ENCODE data around the gene HYI.
A peak's percentile ranks its signal among the peaks of the same experiment; 100 is the strongest.
"Not testable (repeated sequence)": the region's sequence is repeated elsewhere in the genome, so short reads cannot be mapped to it uniquely, and the experiment has no call there.

Gene HYI

GRCh38 chr1:43465505-43466067 is 11.9 kb upstream of the HYI start:
- no peak for DNase-seq (ENCODE audit: low spot score)

DNA sequence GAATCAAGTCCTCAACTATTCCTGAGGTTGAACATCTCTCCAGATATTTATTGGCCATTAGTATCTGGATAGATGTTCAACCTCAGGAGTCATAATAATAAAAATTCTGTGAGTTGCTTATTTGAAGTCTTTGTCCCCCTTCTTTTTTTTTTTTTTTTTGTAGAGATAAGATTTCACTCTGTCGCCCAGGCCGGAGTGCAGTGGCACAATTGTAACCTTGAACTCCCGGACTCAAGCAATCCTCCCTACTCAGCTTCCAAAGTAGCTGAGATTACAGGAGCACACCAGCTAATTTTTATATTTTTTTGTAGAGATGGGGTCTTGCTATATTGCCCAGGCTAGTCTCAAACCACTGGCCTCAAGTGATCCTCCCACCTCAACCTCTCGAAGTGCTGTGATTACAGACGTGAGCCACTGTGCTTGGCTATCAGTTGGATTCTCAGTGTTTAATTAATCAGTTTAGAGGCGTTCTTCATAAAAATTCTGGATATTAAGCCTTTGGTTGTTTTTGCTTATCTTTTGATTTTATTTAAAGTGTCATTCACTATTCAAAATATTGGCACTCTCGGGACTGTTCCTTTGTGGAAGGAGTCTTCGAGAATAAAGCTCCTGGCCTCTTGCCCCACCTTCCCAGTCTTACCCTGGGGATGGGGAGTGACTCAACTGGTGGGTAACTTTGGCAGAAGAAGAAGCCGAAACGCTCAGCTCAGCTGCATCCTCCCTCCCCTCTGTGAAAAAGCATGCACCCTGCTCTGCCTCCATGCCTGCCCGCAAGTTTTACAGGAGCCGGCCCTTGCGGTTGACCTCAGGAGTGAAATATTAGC is 11.2 kb upstream of the HYI start:
- no peak for DNase-seq (ENCODE audit: low spot score)

DNA sequence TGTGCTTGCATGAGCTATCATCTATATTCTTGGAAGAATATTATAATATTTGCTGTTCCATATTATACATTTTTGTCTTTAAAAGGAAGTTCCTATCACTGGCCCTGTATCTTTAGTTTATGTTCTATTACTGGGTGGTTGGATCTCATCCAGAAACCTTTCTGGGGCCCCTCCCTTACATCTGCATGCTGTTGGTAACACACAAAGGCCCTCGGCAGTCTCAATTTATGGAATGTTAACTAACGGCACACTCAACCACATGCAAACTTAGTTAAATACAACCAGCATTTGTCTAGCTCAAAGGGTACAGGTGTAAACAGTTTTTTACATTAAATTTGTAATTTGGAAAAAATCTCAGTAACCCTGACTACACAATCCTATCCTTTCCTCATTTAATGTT is 9.7 kb upstream of the HYI start:
- DNase-seq (ENCODE audit: low spot score), result no peak

GRCh38 chr1:43460988-43461693 is 7.4 kb upstream of the HYI start:
- no peak for DNase-seq (ENCODE audit: low spot score)

GRCh38 chr1:43458379-43458778 is 4.6 kb upstream of the HYI start:
- not testable (repeated sequence) for DNase-seq (ENCODE audit: low spot score)

DNA sequence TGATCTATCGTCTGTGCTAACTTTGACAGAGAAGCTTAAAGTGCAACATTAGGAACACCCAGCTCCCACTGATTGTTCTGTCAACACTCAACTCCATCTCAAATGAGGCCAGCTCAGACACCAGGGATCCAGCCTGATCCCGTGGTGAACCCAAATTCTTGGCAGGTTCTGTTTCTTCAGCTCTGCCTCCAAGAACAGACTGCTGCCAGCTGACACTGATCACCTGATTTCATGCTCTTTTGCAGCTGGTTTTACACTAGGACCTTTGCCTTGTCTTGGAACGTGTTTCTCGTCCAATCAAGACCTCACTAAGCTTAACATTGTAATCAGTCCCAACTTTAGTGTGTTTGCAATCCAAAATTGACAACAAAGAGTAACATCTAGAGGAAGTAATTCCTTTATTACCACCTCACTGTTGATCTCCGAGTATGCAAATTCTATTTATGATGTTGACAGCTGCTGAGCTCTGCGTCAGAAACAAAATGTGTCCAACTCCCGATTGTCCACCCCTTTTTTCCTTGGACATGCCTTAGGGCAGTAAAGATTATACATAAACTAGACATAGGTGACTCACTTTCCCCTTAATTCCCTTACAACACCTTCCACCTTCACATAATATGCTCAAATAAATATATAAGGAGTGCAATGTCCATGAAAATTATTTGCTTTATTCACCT is 1.6 kb upstream of the HYI start:
- no peak for DNase-seq (ENCODE audit: low spot score)

DNA sequence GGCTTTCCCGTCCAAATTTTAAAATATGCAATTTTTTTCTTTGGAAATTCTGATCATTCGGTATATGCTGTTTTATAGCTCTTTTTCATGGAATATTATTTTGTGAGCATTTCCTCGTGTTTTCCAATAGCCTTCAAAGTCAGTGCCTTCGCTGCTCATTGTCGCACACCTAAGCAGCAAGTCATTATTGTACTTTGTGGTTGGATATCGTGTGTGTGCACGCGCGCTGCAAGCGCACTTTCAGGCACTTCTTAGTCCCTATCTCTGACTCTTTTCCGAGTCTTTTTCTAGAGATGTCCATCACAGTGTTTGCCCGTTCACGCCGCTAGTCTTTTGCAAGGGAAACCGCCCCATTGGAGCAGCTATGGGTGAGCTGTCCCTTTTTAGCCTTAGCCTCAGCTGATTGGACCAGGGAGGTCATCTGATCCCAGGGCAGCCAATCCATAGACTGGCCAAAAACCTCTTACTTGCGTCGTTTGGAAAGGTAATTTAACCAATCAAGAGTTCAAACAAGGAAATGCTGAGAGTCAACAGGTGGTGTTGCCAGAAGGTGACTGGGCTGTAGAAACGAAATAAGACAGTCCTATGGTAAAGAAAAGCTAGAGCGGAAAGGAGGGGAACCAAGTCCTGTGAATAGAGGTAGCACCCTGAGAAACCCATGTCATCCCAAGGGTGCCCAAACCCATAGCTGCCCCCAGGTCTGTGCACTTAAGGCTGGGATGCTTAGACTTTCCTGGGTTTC is 710 bp upstream of the HYI start:
- peak; percentile 64 for DNase-seq (ENCODE audit: low spot score)

DNA sequence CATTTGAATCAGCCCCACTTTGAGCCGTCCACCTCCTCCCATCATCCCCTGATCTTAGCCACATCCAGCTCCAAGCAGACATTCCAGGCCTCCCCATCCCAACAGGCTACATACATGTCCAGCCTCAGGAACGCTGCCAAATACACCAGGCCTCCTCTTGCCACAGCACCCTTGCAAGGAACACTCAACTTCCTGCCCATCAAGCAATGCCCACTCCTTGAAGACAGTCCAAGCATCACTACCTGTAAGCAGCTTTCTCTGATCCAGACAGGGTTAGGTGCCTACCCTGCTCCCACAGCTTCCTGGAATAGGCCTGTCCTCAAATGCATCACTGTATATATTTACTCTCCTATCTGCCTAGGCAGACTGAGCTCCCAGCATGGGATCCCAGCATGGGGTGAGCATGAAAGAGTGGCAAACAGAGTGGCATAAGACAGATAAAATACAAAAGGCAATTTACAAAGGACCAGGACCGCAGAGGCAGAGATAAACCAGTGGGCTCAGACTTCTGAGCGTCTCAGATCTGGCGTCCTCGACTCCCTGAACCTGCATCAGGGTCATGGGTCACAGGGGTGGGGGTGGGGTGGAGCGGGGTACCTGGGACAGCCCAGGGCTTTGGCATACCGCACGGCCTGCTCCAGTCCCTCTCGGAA is 816 bp downstream of the HYI start:
- no peak for DNase-seq (ENCODE audit: low spot score)

DNA sequence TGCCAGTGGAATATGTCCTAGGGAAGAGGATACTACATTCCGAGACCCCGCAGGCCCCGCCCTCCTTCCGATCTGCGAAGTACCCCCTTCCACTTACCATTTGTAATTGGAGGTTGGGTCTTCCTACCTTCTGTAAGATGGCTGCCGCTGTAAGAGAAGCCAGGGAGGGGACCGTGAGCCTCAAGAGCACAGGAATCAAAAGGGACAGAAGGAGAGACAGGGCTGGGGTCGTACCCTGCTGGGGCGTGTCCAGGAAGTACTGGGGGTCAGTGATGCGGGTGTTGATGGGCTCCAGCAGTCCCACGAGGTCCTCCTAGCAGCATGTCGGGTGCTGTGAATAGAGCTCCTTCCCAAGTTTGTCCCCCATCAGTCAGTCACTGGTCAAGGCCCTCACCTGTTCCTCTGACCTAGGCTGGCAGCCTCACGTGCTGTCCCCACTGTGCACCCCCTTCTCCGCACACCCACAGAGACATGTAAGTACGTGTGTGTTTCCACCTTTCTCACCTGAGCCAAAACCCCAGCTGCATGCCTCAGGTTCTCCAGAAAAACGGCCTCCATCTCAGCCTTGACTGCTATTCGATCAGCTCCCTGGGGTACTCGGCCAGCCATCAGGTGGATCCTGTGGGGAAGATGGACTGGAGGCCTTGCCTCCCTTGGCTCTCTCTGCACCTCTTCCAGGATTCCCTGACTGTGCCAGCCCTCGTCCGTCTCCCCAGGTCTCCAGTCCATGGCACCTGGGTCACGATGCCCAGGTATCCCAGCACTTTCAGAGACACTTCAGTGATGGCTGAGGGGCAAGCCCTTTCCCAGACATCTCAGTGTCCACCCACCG is 1.8 kb downstream of the HYI start:
- no peak for DNase-seq (ENCODE audit: low spot score)

DNA sequence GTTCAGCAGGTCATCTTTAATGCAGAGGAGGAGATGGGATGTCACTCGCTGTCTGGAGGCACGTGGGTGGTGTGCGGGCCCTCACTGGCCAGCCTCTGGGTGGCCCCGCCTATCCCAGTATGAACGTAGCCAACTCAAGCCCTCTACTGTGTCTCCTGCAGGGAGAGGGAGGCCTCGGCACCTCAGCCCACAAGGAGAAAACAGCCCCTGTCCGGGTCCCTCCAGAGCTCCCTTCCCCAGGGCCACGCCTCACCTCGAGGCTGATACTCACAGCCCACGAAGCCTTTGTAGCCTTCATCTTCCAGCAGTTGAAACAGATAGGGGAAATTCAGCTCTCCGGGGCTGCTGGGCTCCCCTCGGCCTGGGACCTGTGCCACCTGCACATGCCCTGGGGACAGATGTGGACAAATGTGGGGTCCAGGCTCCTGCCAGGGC is 2.6 kb downstream of the HYI start:
- no peak for DNase-seq (ENCODE audit: low spot score)

GRCh38 chr1:43450251-43450941 is 3.3 kb downstream of the HYI start:
- DNase-seq (ENCODE audit: low spot score), result no peak

DNA sequence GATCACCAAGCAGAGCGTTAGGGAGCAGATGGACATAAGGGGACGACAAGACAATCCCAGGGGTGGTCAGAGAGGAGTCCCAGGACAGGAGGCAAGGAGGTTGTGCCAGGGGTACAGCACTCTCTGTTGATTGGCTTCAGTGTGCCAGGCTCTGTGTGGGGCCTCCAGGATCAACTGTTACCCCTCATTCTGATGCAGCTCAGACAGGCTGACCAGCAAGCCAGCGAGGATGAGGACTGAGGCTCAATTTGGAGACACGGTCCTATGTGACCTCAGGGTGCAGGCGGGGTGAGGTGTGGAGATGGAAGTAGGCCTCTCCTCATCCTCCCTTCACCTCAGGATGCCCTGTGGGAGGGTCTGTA is 4.0 kb downstream of the HYI start:
- no peak for DNase-seq (ENCODE audit: low spot score)

- no peak for DNase-seq (ENCODE audit: low spot score)
Observed at GRCh38 chr1:43448955-43449707, 4.6 kb downstream of the HYI start.

DNA sequence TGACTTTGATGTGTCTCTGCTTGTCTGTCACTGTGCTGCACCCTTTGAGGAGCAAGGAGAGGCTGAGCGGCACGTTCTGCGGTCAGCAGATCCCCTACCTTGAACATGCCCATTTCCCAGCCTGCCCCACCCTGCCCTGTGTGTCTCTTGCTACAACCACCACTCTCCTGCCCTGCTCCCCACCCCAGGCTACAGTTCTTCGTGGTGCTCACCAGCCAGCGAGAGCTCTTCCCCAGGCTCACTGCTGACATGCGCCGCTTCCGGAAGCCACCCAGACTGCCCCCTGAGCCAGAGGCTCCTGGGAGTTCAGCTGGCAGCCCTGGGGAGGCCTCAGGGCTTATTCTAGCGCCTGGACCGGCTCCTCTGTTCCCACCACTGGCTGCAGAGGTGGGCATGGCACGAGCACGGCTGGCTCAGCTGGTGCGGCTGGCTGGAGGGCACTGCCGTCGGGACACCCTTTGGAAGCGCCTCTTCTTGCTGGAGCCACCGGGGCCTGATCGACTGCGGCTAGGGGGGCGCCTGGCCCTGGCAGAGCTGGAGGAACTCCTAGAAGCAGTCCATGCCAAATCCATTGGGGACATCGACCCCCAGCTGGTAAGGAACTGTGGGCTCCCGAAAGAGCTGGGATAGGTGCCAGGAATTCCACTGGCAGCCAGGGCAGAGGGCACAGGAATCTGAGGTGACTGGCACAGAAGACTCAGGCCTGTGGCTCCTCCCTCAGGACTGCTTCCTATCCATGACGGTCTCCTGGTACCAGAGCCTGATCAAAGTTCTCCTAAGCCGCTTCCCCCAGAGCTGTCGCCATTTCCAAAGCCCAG is 5.6 kb downstream of the HYI start:
- DNase-seq (ENCODE audit: low spot score), result no peak

GRCh38 chr1:43446881-43447835 is 6.6 kb downstream of the HYI start:
- DNase-seq (ENCODE audit: low spot score), result no peak

DNA sequence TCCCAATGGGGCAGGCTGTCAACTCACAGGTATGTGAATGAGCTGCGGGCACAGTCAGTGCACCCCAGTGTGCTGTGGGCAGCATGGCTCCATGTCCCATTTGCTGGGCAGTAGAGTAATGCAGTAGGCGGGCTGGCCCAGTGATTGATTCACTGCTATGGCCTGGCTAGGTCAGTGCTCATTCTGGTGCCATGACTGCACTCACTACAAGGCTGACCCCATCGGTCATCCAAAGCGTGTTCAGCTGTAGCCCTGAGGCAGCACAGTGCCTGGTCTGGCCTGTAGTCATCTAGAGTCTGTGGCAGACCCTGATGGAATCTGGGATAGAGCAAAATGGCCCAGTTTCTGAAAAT is 7.4 kb downstream of the HYI start:
- DNase-seq (ENCODE audit: low spot score), result no peak

Measured in SK-N-DZ (cell line).